SK-N-DZ (cell line): ENCODE results near the gene CCDC12.

Experiments
- DNase-seq: peaks from one replicate; pipeline ENCODE4 v3.0.0-alpha.2; 2015; ENCODE audit warnings: low spot score

CCDC12 gene

GRCh38 chr3:46958467-46959160 is 17.9 kb downstream of the CCDC12 start:
- no peak for DNase-seq

- DNase-seq = no peak
Observed at GRCh38 chr3:46957092-46957820, 19.3 kb downstream of the CCDC12 start.

- no peak for DNase-seq
Observed at GRCh38 chr3:46955801-46956259, 20.7 kb downstream of the CCDC12 start.

- DNase-seq = no peak
Observed at GRCh38 chr3:46955157-46955556, 21.4 kb downstream of the CCDC12 start.

GRCh38 chr3:46954178-46954577 is 22.4 kb downstream of the CCDC12 start:
- no peak for DNase-seq

GRCh38 chr3:46953234-46954010 is 23.1 kb downstream of the CCDC12 start:
- DNase-seq = no peak

- no peak for DNase-seq
Observed at GRCh38 chr3:46952813-46953212, 23.7 kb downstream of the CCDC12 start.

GRCh38 chr3:46950650-46951241 is 25.8 kb downstream of the CCDC12 start:
- DNase-seq = no peak

GRCh38 chr3:46950177-46950576 is 26.4 kb downstream of the CCDC12 start:
- no peak for DNase-seq

GRCh38 chr3:46948830-46949671 is 27.5 kb downstream of the CCDC12 start:
- peak; percentile 7 for DNase-seq

- peak; percentile 82 for DNase-seq
Observed at GRCh38 chr3:46947981-46948791, 28.4 kb downstream of the CCDC12 start.

- no peak for DNase-seq
Observed at GRCh38 chr3:46947546-46947901, 29.0 kb downstream of the CCDC12 start.

GRCh38 chr3:46946856-46947545 is 29.5 kb downstream of the CCDC12 start:
- no peak for DNase-seq

- no peak for DNase-seq
Observed at GRCh38 chr3:46946416-46946815, 30.1 kb downstream of the CCDC12 start.

- DNase-seq = no peak
Observed at GRCh38 chr3:46944191-46944590, 32.4 kb downstream of the CCDC12 start.

GRCh38 chr3:46943237-46944187 is 33.0 kb downstream of the CCDC12 start:
- DNase-seq = no peak

- no peak for DNase-seq
Observed at GRCh38 chr3:46942481-46943236, 33.9 kb downstream of the CCDC12 start.

- no peak for DNase-seq
Observed at GRCh38 chr3:46942076-46942475, 34.5 kb downstream of the CCDC12 start.
